Measurements from ENCODE around the gene NECAB2.
A peak's percentile ranks its signal among the peaks of the same experiment; 100 is the strongest.

Gene NECAB2

GRCh38 chr16:83931556-83931955 lies 36.5 kb upstream of the NECAB2 start:
- H3K4me3 ChIP-seq (ENCODE audit: low read depth, low read length): no peak overlapping the region
- no peak for DNase-seq (ENCODE audit: low read depth, low spot score)
- POLR2A ChIA-PET: no interaction called here
- no peak for TF ChIP-seq CTCF (IDR thresholded peaks at IDR 0.05; ENCODE audit: insufficient read depth, low read length, missing control alignments)
- CTCF ChIA-PET: interaction anchor here (6.2 to 15.1 kb wide), 2 partner anchors 23 to 135 kb away, joined by 56 to 175 read pairs; partner anchors contain the start of gene OSGIN1

- no peak for TF ChIP-seq CTCF (IDR thresholded peaks at IDR 0.05; ENCODE audit: insufficient read depth, low read length, missing control alignments)
- POLR2A ChIA-PET: no interaction called here
- DNase-seq (ENCODE audit: low read depth, low spot score): no peak
- no peak overlapping the region for H3K4me3 ChIP-seq (ENCODE audit: low read depth, low read length)
- CTCF ChIA-PET: interaction anchor here (15.1 kb wide), 1 partner anchor 134 kb away, joined by 175 read pairs; no protein-coding TSS in a partner anchor
Measured at GRCh38 chr16:83932304-83932703, 35.7 kb upstream of the NECAB2 start.

GRCh38 chr16:83932955-83933673 lies 34.9 kb upstream of the NECAB2 start:
- POLR2A ChIA-PET: no interaction called here
- no peak for DNase-seq (ENCODE audit: low read depth, low spot score)
- H3K4me3 ChIP-seq (ENCODE audit: low read depth, low read length): no peak overlapping the region
- CTCF ChIA-PET: interaction anchor here (1.2 to 15.1 kb wide), 3 partner anchors 9 to 134 kb away, joined by 4 to 175 read pairs (median 5); partner anchors contain the start of gene OSGIN1
- TF ChIP-seq CTCF (IDR thresholded peaks at IDR 0.05; ENCODE audit: insufficient read depth, low read length, missing control alignments): no peak

GRCh38 chr16:83933885-83934683 lies 34.0 kb upstream of the NECAB2 start:
- DNase-seq (ENCODE audit: low read depth, low spot score): peak; percentile 23
- no peak overlapping the region for H3K4me3 ChIP-seq (ENCODE audit: low read depth, low read length)
- TF ChIP-seq CTCF (IDR thresholded peaks at IDR 0.05; ENCODE audit: insufficient read depth, low read length, missing control alignments): no peak
- CTCF ChIA-PET: interaction anchor here (1.0 to 15.1 kb wide), 5 partner anchors 7 to 133 kb away, joined by 3 to 175 read pairs (median 5); partner anchors contain the start of gene OSGIN1
- POLR2A ChIA-PET: no interaction called here

- H3K4me3 ChIP-seq (ENCODE audit: low read depth, low read length): no peak overlapping the region
- DNase-seq (ENCODE audit: low read depth, low spot score): no peak
- ChIA-PET POLR2A (no interaction called here), CTCF (interaction anchor here (1.0 to 15.1 kb wide), 4 partner anchors 8 to 132 kb away, joined by 3 to 175 read pairs (median 32); no protein-coding TSS in a partner anchor)
- no peak for TF ChIP-seq CTCF (IDR thresholded peaks at IDR 0.05; ENCODE audit: insufficient read depth, low read length, missing control alignments)
Measured at GRCh38 chr16:83934684-83934977, 33.4 kb upstream of the NECAB2 start.
